Activated T-cell treated with anti-CD3 and anti-CD28 coated beads for 1 hour (primary cell): ENCODE results near the gene PPP4R1.

Experiments used
- DNase-seq: peaks from one replicate; pipeline ENCODE4 v3.0.0-alpha.2; 2020; ENCODE audit warnings: low read depth

The PPP4R1 gene

DNA sequence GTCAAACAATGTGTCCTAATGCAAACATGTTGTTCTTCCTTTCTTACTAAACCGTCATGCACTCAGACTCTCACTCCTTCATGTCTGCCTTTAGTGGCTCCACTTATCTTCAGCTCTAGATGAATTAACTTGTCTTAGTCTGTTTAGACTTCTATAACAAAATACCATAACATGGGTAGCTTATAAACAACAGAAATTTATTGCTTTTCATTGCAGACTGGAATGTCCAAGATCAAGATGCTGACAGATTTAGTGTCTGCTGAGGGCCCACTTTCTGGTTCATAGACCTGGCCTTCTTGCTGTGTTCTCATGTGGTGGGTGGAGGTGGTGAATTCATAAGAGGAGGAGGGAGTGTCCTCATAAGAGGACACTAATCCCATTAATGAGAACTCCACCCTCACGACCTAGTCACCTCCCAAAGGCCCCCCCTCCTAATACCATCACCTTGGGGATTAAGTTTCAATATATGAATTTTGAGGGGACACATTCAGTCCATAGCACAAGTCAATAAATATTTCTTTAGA, 106.7 kb downstream of the PPP4R1 start:
- no peak for DNase-seq

DNA sequence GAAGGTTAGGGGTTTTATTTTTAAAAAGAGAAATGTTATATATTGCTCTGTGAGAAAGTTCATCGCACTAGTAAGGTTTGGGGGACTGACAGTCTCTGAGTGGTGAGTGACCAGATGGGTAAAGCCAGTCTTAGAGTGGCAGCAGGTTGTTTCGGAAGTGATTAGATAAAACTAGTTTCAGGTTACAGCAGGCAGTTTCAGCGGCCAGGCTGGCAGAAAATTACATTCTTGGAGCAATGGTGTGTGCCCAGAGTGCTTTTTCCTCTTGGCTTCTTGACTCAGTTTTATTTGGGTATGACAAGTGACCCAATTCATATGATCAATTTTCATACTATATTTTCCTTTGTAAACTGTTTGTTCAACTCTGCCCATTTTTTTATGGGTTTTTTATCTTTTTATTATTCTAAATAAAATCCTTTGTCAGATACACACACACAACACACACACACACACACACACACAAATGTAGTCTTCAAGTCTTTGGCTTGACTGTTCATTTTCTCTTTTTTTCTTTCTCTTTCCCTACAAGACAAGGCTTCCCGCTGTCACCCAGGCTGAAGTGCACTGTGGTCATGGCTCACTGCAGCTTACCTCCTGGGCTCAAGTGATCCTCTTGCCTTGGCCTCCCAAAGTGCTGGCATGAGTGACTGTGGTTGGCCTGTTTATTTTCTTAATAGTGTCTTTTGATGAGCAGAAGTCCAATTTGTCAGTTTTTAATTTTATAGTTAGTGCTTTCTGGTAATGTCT, 108.1 kb downstream of the PPP4R1 start:
- DNase-seq = no peak
